ENCODE data around the gene VEGFB.

The VEGFB gene

DNA sequence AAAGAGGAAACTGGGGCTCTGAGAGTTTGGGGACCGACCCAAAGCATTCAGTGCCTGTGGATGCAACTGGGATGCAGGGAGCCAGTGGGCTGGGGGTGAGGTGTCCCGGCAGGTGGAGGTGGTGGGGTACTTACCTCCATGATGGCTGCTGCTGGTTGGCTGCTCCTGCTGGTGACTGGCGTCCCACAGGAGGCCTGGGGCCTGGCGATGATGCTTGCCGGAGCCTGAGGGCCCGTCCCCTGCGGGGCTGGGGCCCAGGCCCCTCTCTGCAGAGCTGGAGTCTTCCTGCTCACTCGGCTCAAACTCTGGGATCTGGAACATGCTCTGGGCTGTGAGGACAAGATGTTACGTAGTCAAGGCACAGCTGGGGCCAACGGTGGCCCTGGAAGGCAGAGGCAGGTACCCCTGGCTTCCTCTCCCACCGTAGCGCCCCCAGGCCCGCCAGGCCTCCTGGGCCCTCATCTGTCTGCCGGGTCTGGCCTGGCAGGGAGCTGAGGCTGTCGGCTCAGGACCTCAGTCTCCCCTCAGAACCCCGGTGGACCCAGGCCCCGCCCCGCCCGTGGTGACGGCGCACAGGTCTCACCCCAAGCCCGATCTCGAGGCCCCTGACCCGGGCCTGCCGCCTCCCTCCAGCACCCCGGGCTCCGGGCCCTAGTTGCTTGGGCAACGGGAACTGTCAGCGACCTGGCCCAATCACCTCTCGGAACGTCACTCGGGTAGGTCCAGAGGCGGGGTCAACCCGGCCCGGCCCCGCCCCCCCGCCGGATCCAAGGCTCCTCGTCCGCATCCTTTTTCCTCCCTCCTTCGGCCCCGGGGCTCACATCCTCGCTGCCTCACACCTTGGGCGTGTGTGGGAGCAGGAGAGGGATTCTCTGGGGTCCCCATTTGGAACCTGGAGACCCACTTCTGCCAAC lies 49.9 kb downstream of the VEGFB start, which contains the start of gene BAD:
Gene BAD, minus strand, starts transcription at position 618 of the 914 bp plus-strand sequence. Its CDS starts 297 bp downstream, at position 321.
- DNase-seq (ENCODE audit: low read depth), result peak; percentile 88

GRCh38 chr11:64284962-64285884 lies 50.8 kb downstream of the VEGFB start, which contains the start of gene GPR137:
Gene GPR137, plus strand, starts transcription at chr11:64285848. Its CDS starts 677 bp downstream, at chr11:64286525.
- peak; percentile 87 for DNase-seq (ENCODE audit: low read depth)

DNA sequence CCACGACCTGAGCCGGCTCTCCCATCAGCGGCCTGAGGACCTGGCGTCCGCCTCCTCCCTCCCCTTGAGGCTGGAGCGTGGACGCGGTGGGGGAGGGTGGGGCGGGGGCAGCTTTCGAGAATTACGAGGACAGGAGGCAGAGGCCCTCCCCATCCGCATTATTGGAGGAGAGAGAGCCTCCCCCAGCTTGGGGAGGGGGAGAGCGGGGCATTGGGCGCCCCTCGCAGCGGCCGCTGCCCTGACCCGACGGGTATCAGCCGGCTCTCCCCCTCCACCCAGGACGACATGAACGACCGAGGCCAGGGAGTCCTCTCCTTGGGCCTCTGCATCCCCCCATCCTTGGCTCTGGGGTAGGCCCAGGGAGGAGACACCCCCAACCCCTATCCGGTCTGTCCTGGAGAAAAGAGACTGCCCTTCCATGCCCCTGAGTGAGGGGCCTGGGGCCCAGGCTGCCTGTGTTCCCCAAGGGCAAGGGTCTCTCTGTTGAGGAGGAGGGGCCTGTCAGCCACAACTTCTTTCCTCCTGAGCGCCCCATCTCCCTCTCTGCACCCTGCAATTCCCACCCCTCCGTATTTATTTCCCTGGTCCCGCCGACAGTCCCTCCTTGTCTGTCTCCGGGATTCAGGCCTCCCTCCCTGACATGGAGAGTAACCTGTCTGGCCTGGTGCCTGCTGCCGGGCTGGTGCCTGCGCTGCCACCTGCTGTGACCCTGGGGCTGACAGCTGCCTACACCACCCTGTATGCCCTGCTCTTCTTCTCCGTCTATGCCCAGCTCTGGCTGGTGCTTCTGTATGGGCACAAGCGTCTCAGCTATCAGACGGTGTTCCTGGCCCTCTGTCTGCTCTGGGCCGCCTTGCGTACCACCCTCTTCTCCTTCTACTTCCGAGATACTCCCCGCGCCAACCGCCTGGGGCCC lies 51.8 kb downstream of the VEGFB start:
- DNase-seq (ENCODE audit: low read depth), result no peak

DNA sequence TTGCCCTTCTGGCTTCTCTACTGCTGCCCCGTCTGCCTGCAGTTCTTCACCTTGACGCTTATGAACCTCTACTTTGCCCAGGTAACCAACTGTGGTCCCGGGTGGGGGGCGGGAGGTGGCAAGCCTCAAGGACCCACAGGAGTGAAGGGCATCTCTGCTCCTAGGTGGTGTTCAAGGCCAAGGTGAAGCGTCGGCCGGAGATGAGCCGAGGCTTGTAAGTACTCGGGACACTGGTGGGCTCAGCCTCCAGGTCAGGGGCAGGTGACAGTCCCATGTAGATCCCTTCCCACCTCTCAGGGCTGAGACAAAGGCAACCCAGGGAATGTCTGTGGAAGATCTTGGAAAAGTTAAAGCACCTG lies 52.4 kb downstream of the VEGFB start:
- DNase-seq (ENCODE audit: low read depth), result no peak

- DNase-seq (ENCODE audit: low read depth), result no peak
Observed at GRCh38 chr11:64287676-64288352, 53.4 kb downstream of the VEGFB start.

DNA sequence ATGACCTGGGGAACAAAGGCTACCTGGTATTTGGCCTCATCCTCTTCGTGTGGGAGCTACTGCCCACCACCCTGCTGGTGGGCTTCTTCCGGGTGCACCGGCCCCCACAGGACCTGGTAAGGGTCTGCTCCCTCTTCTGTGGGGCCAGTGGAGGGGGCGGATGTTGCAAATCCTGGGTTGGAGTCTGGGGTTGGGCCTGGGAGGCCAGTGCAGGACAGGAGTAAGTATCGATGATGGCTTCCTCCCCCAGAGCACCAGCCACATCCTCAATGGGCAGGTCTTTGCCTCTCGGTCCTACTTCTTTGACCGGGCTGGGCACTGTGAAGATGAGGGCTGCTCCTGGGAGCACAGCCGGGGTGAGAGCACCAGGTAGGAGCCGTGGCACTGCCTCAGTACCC lies 54.0 kb downstream of the VEGFB start:
- no peak for DNase-seq (ENCODE audit: low read depth)

Data from stimulated activated CD8-positive, alpha-beta memory T cell treated with anti-CD3 and anti-CD28 coated beads, Interleukin-7, amount 100 ng/mL, for 24 hours (primary cell).